Omental fat pad (tissue), 4 donors: ENCODE measurements around the gene RBM34. TPM values are rescaled to one million over a fixed set of nuclear protein-coding genes. Genes with fewer than 3 reads are reported as not detected.
A peak's percentile ranks its signal among the peaks of the same experiment; 100 is the strongest.
"Not testable (repeated sequence)": the region's sequence is repeated elsewhere in the genome, so short reads cannot be mapped to it uniquely, and the experiment has no call there.

Experiments
- ATAC-seq: fragments of 150-250 bp; one replicate; pipeline ENCODE4 v1.9.1; 2016; ENCODE audit warnings: mild to moderate bottlenecking, moderate library complexity; ENCODE audit not compliant: low FRiP score
- DNase-seq: peaks from one replicate; pipeline ENCODE4 v3.0.0-alpha.2; 2019; ENCODE audit warnings: low spot score
- CTCF ChIP-seq, 3 donors: fragments of 450-650 bp; IDR thresholded peaks; one replicate each; pipeline ENCODE4 v1.5.1; 2016 to 2017; ENCODE audit warnings: antibody characterized with exemption in 3 of 3, mild to moderate bottlenecking in 3 of 3, moderate library complexity in 2 of 3
- total RNA-seq, 4 donors: library from RNA; depleted of rRNA; stranded (reverse); fragments of >200 nt; gene quantifications; one replicate each; pipeline ENCODE4 v1.1.0, GENCODE V29; 2016

Gene RBM34
- total RNA-seq, 4 donors from 2014 or later: 34.0 to 39.3 (median 36.5) TPM

GRCh38 chr1:235161685-235162327 is 756 bp upstream of the RBM34 start:
- TF ChIP-seq CTCF (IDR thresholded peaks at IDR 0.05): no peak
- ATAC-seq (no peak), DNase-seq (no peak)

- TF ChIP-seq CTCF (IDR thresholded peaks at IDR 0.05): no peak
- no peak for DNase-seq
- ATAC-seq: peak; percentile 46
Measured at GRCh38 chr1:235160383-235160956, 580 bp downstream of the RBM34 start.

- not testable (repeated sequence) for DNase-seq
Measured at GRCh38 chr1:235159930-235160329, 1.1 kb downstream of the RBM34 start.

GRCh38 chr1:235159284-235159683 is 1.8 kb downstream of the RBM34 start:
- ATAC-seq: not testable (repeated sequence)

More at GRCh38 chr1:235159930-235160329, 1.1 kb downstream of the RBM34 start:
- ATAC-seq: not testable (repeated sequence)

GRCh38 chr1:235158680-235159079 is 2.4 kb downstream of the RBM34 start:
- DNase-seq (no peak), ATAC-seq (no peak)
- TF ChIP-seq CTCF (IDR thresholded peaks at IDR 0.05): no peak

More at GRCh38 chr1:235159284-235159683, 1.8 kb downstream of the RBM34 start:
- DNase-seq: not testable (repeated sequence)

- no peak for TF ChIP-seq CTCF (IDR thresholded peaks at IDR 0.05)
- no peak for DNase-seq
- no peak for ATAC-seq
Measured at GRCh38 chr1:235157150-235157549, 3.9 kb downstream of the RBM34 start.

GRCh38 chr1:235156740-235157139 is 4.3 kb downstream of the RBM34 start:
- DNase-seq: no peak
- TF ChIP-seq CTCF (IDR thresholded peaks at IDR 0.05): no peak
- no peak for ATAC-seq

- no peak for ATAC-seq
- no peak for TF ChIP-seq CTCF (IDR thresholded peaks at IDR 0.05)
- DNase-seq: no peak
Measured at GRCh38 chr1:235156265-235156664, 4.8 kb downstream of the RBM34 start.
